Esophagus squamous epithelium (tissue), 5 donors: ENCODE measurements around the gene BASP1. TPM values are rescaled to one million over a fixed set of nuclear protein-coding genes. Genes with fewer than 3 reads are reported as not detected.

ENCODE experiments used
- DNase-seq: peaks from one replicate; lab custom pipeline; 2025; lab: John Stamatoyannopoulos, UW
- H3K27ac ChIP-seq, 4 donors: fragments of 200-600 bp; sonication (generic); one replicate each; pipeline ENCODE4 v1.5.1; 2016 to 2019; ENCODE audit warnings: mild to moderate bottlenecking in 1 of 4
- H3K27me3 ChIP-seq, 4 donors: fragments of 200-600 bp; sonication (generic); 1 replicate in 3 of 4; 2 replicates in 1 of 4; pipeline versions ENCODE4 v1.5.1 to v1.6.0; 2017 to 2021; ENCODE audit warnings: antibody characterized with exemption in 1 of 4
- H3K36me3 ChIP-seq, 3 donors: fragments of 200-600 bp; sonication (generic); one replicate each; pipeline ENCODE4 v1.5.1; 2016 to 2019
- H3K4me1 ChIP-seq, 3 donors: fragments of 200-600 bp; sonication (generic); one replicate each; pipeline ENCODE4 v1.5.1; 2017 to 2019
- H3K4me3 ChIP-seq, 4 donors: fragments of 200-600 bp; sonication (generic); 1 replicate in 3 of 4; 2 replicates in 1 of 4; pipeline ENCODE4 v1.5.1; 2016 to 2019; ENCODE audit warnings: mild to moderate bottlenecking in 2 of 4, moderate library complexity in 1 of 4
- H3K9me3 ChIP-seq, 3 donors: fragments of 200-600 bp; sonication (generic); one replicate each; pipeline ENCODE4 v1.5.1; 2016 to 2019
- CTCF ChIP-seq, 6 experiments: fragments of 450-650 bp in 4 of 6; fragments of 200-600 bp in 2 of 6; sonication (generic) in 2 of 6; IDR thresholded peaks; one replicate each; pipeline ENCODE4 v1.5.1; 2016 to 2019; ENCODE audit warnings: antibody characterized with exemption in 6 of 6, mild to moderate bottlenecking in 4 of 6, moderate library complexity in 4 of 6
- POLR2A ChIP-seq, 4 donors: fragments of 450-650 bp; IDR thresholded peaks; one replicate each; pipeline ENCODE4 v1.6.1; 2017; ENCODE audit warnings: antibody characterized with exemption in 4 of 4, mild to moderate bottlenecking in 4 of 4, moderate library complexity in 3 of 4
- WGBS, 2 donors: methylation state at CpG; one replicate each; pipeline ENCODE4 v1.1.5; 2018; 5-methylcytosine and 5-hydroxymethylcytosine counted together
- intact Hi-C: fragments of 100-400 bp; cut with DNase I; formaldehyde crosslinking; loops from one replicate; pipeline ENCODE4 v1.15.0; 2022
- small RNA-seq, 4 donors: library from RNA; depleted of rRNA; stranded (forward); fragments of <200 nt; gene quantifications; one replicate each; pipeline ENCODE3, GENCODE V24; 2016
- total RNA-seq, 4 donors: library from RNA; depleted of rRNA; stranded (reverse); fragments of >200 nt; gene quantifications; one replicate each; pipeline ENCODE4 v1.1.0, GENCODE V29; 2016
- donor health status: DM: yes; HTN: yes; CAD: no.

BASP1 gene
- total RNA-seq, 4 donors from 2014 or later = 5.2 to 16.7 (median 13.6) TPM

- 74 to 76% methylated on average over 3 of the region's 3 CpGs for WGBS, 2 donors
- no peaks in the 10 kb centered on the region for H3K9me3 ChIP-seq
- H3K27me3 ChIP-seq = no peaks in the 10 kb centered on the region
- no peak for TF ChIP-seq POLR2A (IDR thresholded peaks at IDR 0.05)
- no peak for TF ChIP-seq CTCF (IDR thresholded peaks at IDR 0.05)
- no peaks in the 10 kb centered on the region for H3K36me3 ChIP-seq
- no peak overlapping the region for H3K4me3 ChIP-seq
- no peaks in the 10 kb centered on the region for H3K4me1 ChIP-seq
- no peak for DNase-seq
- H3K27ac ChIP-seq = no peak overlapping the region
- intact Hi-C loops = no loop called here
These were observed 108.6 kb downstream of the BASP1 start for GRCh38 chr5:17325770-17326599.

Small RNAs within 50 kb of the gene (small RNA-seq; reads per million reads assigned to genes)
- 0 reads per million in 4 donors for gene RNU6-1003P
